GM12864 (cell line): ENCODE results near the gene INTS15.

Experiments
- DNase-seq: peaks from one replicate; pipeline ENCODE4 v3.0.0-alpha.2; 2011; ENCODE audit warnings: low read depth
- H3K4me3 ChIP-seq: 2 replicates; pipeline ENCODE4 v1.5.1; 2011; ENCODE audit warnings: mild to moderate bottlenecking, low read depth, low read length, control low read depth
- CTCF ChIP-seq: IDR thresholded peaks from 2 replicates; pipeline ENCODE4 v1.5.1; 2011; ENCODE audit warnings: low read depth, mild to moderate bottlenecking, moderate library complexity, low read length, control low read depth, inconsistent platforms; ENCODE audit errors: missing control alignments

The INTS15 gene

GRCh38 chr7:6644728-6645127 is 54.9 kb downstream of the INTS15 start:
- TF ChIP-seq CTCF: no peak
- DNase-seq: no peak
- no peak overlapping the region for H3K4me3 ChIP-seq

GRCh38 chr7:6646465-6646864 is 56.6 kb downstream of the INTS15 start:
- no peak for TF ChIP-seq CTCF
- no peak overlapping the region for H3K4me3 ChIP-seq
- DNase-seq: no peak

GRCh38 chr7:6647080-6647479 is 57.3 kb downstream of the INTS15 start:
- DNase-seq: no peak
- H3K4me3 ChIP-seq: no peak overlapping the region
- no peak for TF ChIP-seq CTCF

- no peak for TF ChIP-seq CTCF
- no peak for DNase-seq
Measured at GRCh38 chr7:6647541-6647940, 57.7 kb downstream of the INTS15 start.

GRCh38 chr7:6648066-6648814 is 58.4 kb downstream of the INTS15 start:
- TF ChIP-seq CTCF: no peak
- no peak overlapping the region for H3K4me3 ChIP-seq
- no peak for DNase-seq

More at GRCh38 chr7:6647541-6647940, 57.7 kb downstream of the INTS15 start:
- H3K4me3 ChIP-seq: no peak overlapping the region

GRCh38 chr7:6648815-6649104 is 58.9 kb downstream of the INTS15 start:
- no peak for TF ChIP-seq CTCF
- H3K4me3 ChIP-seq: no peak overlapping the region
- no peak for DNase-seq
